HEK293 (cell line): ENCODE measurements around the gene KCNB1.

Experiments
- CTCF ChIA-PET: fragments of 350-600 bp; formaldehyde crosslinking; extraction: SDS; loops from one replicate; lab custom pipeline; 2021; ENCODE audit warnings: antibody characterized with exemption; lab: Yijun Ruan, JAX
- POLR2A ChIA-PET: fragments of 300-600 bp; formaldehyde crosslinking; extraction: SDS; loops from one replicate; lab custom pipeline; 2020; ENCODE audit warnings: antibody characterized with exemption, inconsistent platforms; lab: Yijun Ruan, JAX
- H3K27ac ChIP-seq: fragments of 200-500 bp; sonication (Bioruptor generic); 2 replicates; pipeline ENCODE4 v1.5.1; 2014; ENCODE audit warnings: low read depth, low read length, control low read depth, inconsistent platforms; ENCODE audit errors: extremely low read depth
- H3K36me3 ChIP-seq, 2 experiments: fragments of 200-500 bp in 1 of 2; sonication (Bioruptor generic) in 1 of 2; 1 replicate in 1 of 2; 2 replicates in 1 of 2; pipeline ENCODE4 v1.5.1; 2014 to 2017; ENCODE audit warnings: inconsistent platforms in 2 of 2, low read length in 2 of 2; ENCODE audit not compliant: control insufficient read depth in 2 of 2, insufficient read depth in 1 of 2
- H3K4me1 ChIP-seq: fragments of 200-500 bp; sonication (Bioruptor generic); 2 replicates; pipeline ENCODE4 v1.5.1; 2014; ENCODE audit warnings: mild to moderate bottlenecking, low read length, inconsistent platforms; ENCODE audit not compliant: control insufficient read depth, insufficient read depth
- H3K4me3 ChIP-seq: 2 replicates; pipeline ENCODE4 v1.5.1; 2011; ENCODE audit warnings: low read depth, mild to moderate bottlenecking, control low read depth, low read length, moderate library complexity
- H3K9me3 ChIP-seq: fragments of 200-500 bp; sonication (Bioruptor generic); 2 replicates; pipeline ENCODE4 v1.5.1; 2014; ENCODE audit warnings: low read depth, low read length, inconsistent platforms; ENCODE audit not compliant: control insufficient read depth, insufficient read depth
- ATF2 ChIP-seq: fragments of 450-650 bp; formaldehyde crosslinking; IDR thresholded peaks from 2 replicates; pipeline ENCODE4 v1.5.1; 2016; ENCODE audit warnings: missing biosample characterization, missing genetic modification characterization, low read depth
- BCL11B ChIP-seq: fragments of 450-650 bp; formaldehyde crosslinking; IDR thresholded peaks from 2 replicates; pipeline ENCODE4 v1.5.1; 2016; ENCODE audit warnings: low read depth, missing biosample characterization, missing genetic modification characterization
- HIC1 ChIP-seq: fragments of 450-650 bp; formaldehyde crosslinking; IDR thresholded peaks from 2 replicates; pipeline ENCODE4 v1.5.1; 2016; ENCODE audit warnings: missing biosample characterization, missing genetic modification characterization
- HOXC10 ChIP-seq: sonication (generic); formaldehyde crosslinking; IDR thresholded peaks from 2 replicates; pipeline ENCODE4 v1.8.1; 2023; ENCODE audit warnings: mild to moderate bottlenecking, missing genetic modification reagents
- SP7 ChIP-seq: fragments of 450-650 bp; formaldehyde crosslinking; IDR thresholded peaks from 2 replicates; pipeline ENCODE4 v1.5.1; 2016; ENCODE audit warnings: missing biosample characterization, missing genetic modification characterization
- ZBTB17 ChIP-seq: fragments of 450-650 bp; formaldehyde crosslinking; IDR thresholded peaks from 2 replicates; pipeline ENCODE4 v1.5.1; 2016; ENCODE audit warnings: missing biosample characterization, missing genetic modification characterization
- ZEB2 ChIP-seq: fragments of 450-650 bp; formaldehyde crosslinking; IDR thresholded peaks from 2 replicates; pipeline ENCODE4 v1.5.1; 2016; ENCODE audit warnings: missing biosample characterization, missing genetic modification characterization
- ZNF148 ChIP-seq: fragments of 450-650 bp; formaldehyde crosslinking; IDR thresholded peaks from 2 replicates; pipeline ENCODE4 v1.5.0; 2017; ENCODE audit warnings: missing biosample characterization, missing genetic modification characterization, borderline replicate concordance
- ZNF16 ChIP-seq: fragments of 450-650 bp; formaldehyde crosslinking; IDR thresholded peaks from 2 replicates; pipeline ENCODE4 v1.5.1; 2016; ENCODE audit warnings: low read depth, missing biosample characterization, missing genetic modification characterization
- ZNF366 ChIP-seq: fragments of 450-650 bp; formaldehyde crosslinking; conservative IDR thresholded peaks from 2 replicates; pipeline ENCODE4 v1.5.1; 2016; ENCODE audit warnings: missing biosample characterization, missing genetic modification characterization
- ZNF529 ChIP-seq: fragments of 450-650 bp; formaldehyde crosslinking; IDR thresholded peaks from 2 replicates; pipeline ENCODE4 v1.5.1; 2017; ENCODE audit warnings: missing genetic modification characterization, missing biosample characterization; ENCODE audit not compliant: insufficient replicate concordance
- ZNF549 ChIP-seq: fragments of 450-650 bp; IDR thresholded peaks from 2 replicates; pipeline ENCODE4 v1.5.1; 2018; ENCODE audit warnings: missing biosample characterization, missing genetic modification characterization, mild to moderate bottlenecking, inconsistent platforms, moderate library complexity
- ZNF600 ChIP-seq: fragments of 450-650 bp; formaldehyde crosslinking; IDR thresholded peaks from 2 replicates; pipeline ENCODE4 v1.5.1; 2016; ENCODE audit warnings: missing biosample characterization, missing genetic modification characterization
- ZNF610 ChIP-seq: fragments of 450-650 bp; formaldehyde crosslinking; IDR thresholded peaks from 2 replicates; pipeline ENCODE4 v1.5.1; 2016; ENCODE audit warnings: missing biosample characterization, missing genetic modification characterization, borderline replicate concordance
- ZNF664 ChIP-seq: fragments of 450-650 bp; formaldehyde crosslinking; IDR thresholded peaks from 2 replicates; pipeline ENCODE4 v1.5.1; 2016; ENCODE audit warnings: missing biosample characterization, missing genetic modification characterization
- ZSCAN18 ChIP-seq: fragments of 450-650 bp; formaldehyde crosslinking; IDR thresholded peaks from 2 replicates; pipeline ENCODE4 v1.5.1; 2016; ENCODE audit warnings: missing biosample characterization, missing genetic modification characterization
- TF ChIP-seq, protein P1 (sequence below): fragments of 450-650 bp; formaldehyde crosslinking; IDR thresholded peaks from 2 replicates; pipeline ENCODE4 v1.5.1; 2016; ENCODE audit warnings: missing biosample characterization, missing genetic modification characterization
- TF ChIP-seq, protein P2 (sequence below): fragments of 450-650 bp; formaldehyde crosslinking; IDR thresholded peaks from 2 replicates; pipeline ENCODE4 v1.5.1; 2016; ENCODE audit warnings: missing biosample characterization, missing genetic modification characterization

Gene KCNB1

DNA sequence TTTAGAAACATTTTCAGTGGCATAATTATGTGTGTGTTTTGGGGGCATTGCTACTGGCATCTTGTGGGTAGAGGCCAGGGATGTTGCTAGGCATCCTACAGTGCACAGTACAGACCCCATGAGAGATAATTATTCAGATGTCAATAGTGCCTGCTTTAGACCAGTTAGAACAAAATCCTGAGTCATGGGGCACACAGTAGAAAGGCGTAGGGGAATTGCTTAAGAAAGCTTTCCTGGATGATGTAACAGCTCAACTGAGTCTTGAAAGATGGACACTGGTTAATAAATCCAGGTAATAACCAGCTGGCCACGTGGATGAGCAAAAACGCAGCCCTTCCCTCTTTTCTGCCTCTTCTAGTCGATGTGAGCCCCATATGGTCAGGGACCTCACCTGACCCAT is 51.1 kb downstream of the KCNB1 start:
- H3K9me3 ChIP-seq = no peaks in the 10 kb centered on the region
- no peaks in the 10 kb centered on the region for H3K36me3 ChIP-seq
- POLR2A ChIA-PET = no interaction called here
- H3K4me1 ChIP-seq = no peaks in the 10 kb centered on the region
- H3K4me3 ChIP-seq = no peak overlapping the region
- CTCF ChIA-PET = interaction anchor here (1.6 kb wide), 1 partner anchor 53 kb away, joined by 6 read pairs; no protein-coding TSS in a partner anchor
- H3K27ac ChIP-seq = no peak overlapping the region
- TF ChIP-seq, protein P1, sequence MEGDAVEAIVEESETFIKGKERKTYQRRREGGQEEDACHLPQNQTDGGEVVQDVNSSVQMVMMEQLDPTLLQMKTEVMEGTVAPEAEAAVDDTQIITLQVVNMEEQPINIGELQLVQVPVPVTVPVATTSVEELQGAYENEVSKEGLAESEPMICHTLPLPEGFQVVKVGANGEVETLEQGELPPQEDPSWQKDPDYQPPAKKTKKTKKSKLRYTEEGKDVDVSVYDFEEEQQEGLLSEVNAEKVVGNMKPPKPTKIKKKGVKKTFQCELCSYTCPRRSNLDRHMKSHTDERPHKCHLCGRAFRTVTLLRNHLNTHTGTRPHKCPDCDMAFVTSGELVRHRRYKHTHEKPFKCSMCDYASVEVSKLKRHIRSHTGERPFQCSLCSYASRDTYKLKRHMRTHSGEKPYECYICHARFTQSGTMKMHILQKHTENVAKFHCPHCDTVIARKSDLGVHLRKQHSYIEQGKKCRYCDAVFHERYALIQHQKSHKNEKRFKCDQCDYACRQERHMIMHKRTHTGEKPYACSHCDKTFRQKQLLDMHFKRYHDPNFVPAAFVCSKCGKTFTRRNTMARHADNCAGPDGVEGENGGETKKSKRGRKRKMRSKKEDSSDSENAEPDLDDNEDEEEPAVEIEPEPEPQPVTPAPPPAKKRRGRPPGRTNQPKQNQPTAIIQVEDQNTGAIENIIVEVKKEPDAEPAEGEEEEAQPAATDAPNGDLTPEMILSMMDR (tag by site-specific recombination) = no peak
- TF ChIP-seq ZSCAN18 (tag by site-specific recombination) = no peak
- no peak for TF ChIP-seq ZNF16 (tag by site-specific recombination)
- TF ChIP-seq ZNF610 (tag by site-specific recombination) = no peak
- TF ChIP-seq SP7 = no peak
- TF ChIP-seq BCL11B (tag by site-specific recombination) = no peak
- no peak for TF ChIP-seq HOXC10 (CRISPR knock-in tag)
- no peak for TF ChIP-seq ZNF600 (tag by site-specific recombination)
- TF ChIP-seq, all 188 proteins: peak for 0

DNA sequence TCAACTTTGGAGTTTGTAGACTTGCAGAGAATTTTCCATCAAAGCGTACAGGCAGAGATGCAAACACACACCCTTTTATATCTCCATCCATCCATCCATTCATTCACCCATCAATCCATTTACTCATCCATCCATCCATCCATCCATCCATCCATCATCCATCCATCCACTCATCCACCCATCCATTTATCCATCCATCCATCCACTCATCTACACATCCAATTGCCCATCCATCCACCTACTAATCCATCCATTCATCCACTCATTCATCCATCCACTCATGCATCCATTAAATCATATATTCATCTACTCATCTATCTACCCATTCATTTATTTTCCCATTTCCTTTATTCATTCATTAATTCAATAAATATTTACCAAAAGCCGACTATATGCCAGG is 52.1 kb downstream of the KCNB1 start:
- no peak overlapping the region for H3K27ac ChIP-seq
- H3K4me1 ChIP-seq = no peaks in the 10 kb centered on the region
- POLR2A ChIA-PET = no interaction called here
- CTCF ChIA-PET = interaction anchor here (0.6 kb wide), 1 partner anchor 25 kb away, joined by 3 read pairs; no protein-coding TSS in a partner anchor
- H3K36me3 ChIP-seq = no peaks in the 10 kb centered on the region
- TF ChIP-seq ZNF366 (tag by site-specific recombination) = peak; percentile 95
- TF ChIP-seq ZNF529 (tag by site-specific recombination) = no peak
- TF ChIP-seq ZBTB17 (tag by site-specific recombination) = peak; percentile 96
- no peaks in the 10 kb centered on the region for H3K9me3 ChIP-seq
- H3K4me3 ChIP-seq = no peak overlapping the region

DNA sequence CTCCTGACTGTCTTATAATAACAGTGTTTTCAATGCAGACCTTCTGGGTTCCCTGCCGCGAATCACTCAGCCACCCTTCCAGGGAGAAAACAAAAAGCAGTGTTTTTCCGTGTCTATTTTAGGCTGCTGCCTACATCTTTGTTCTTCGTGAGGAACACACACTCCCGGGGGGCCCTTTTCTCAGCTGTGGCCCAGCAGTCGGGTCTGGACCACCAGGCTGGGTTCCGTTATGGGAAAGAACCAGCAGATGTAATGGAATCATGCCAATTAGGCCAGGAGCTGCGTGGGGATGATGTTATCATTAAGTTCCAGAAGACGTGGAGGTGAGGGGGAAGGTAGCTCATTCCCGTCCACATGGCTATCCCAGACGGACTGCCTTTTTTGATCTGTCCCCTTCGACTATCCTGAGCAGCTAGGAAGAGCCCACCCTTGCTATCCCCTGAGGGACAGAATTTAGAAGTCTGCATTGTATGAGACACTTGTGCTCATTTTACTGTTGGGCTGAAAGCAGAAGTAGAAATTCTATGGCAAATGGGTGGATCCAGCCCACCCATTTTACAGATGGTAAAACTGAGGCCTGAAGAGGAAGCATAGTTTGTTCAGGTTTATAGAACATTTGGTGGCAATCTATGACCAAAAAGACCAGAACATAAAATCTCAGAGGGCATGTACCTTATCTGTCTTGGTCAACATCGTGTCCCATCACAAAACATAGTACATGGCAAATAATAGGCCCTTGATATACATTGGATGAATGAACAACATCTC is 54.5 kb downstream of the KCNB1 start:
- no peak overlapping the region for H3K4me3 ChIP-seq
- CTCF ChIA-PET = no interaction called here
- POLR2A ChIA-PET = no interaction called here
- H3K9me3 ChIP-seq = no peaks in the 10 kb centered on the region
- no peak overlapping the region for H3K27ac ChIP-seq
- H3K4me1 ChIP-seq = no peaks in the 10 kb centered on the region
- no peaks in the 10 kb centered on the region for H3K36me3 ChIP-seq
- no peak for TF ChIP-seq ZNF664 (tag by site-specific recombination)
- TF ChIP-seq ATF2 = no peak
- TF ChIP-seq, protein P2, sequence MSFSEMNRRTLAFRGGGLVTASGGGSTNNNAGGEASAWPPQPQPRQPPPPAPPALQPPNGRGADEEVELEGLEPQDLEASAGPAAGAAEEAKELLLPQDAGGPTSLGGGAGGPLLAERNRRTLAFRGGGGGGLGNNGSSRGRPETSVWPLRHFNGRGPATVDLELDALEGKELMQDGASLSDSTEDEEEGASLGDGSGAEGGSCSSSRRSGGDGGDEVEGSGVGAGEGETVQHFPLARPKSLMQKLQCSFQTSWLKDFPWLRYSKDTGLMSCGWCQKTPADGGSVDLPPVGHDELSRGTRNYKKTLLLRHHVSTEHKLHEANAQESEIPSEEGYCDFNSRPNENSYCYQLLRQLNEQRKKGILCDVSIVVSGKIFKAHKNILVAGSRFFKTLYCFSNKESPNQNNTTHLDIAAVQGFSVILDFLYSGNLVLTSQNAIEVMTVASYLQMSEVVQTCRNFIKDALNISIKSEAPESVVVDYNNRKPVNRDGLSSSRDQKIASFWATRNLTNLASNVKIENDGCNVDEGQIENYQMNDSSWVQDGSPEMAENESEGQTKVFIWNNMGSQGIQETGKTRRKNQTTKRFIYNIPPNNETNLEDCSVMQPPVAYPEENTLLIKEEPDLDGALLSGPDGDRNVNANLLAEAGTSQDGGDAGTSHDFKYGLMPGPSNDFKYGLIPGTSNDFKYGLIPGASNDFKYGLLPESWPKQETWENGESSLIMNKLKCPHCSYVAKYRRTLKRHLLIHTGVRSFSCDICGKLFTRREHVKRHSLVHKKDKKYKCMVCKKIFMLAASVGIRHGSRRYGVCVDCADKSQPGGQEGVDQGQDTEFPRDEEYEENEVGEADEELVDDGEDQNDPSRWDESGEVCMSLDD (tag by site-specific recombination) = no peak
- TF ChIP-seq ZNF549 = no peak
- TF ChIP-seq ZEB2 = no peak
- no peak for TF ChIP-seq HOXC10 (CRISPR knock-in tag)
- TF ChIP-seq HIC1 = no peak
- no peak for TF ChIP-seq ZNF148 (tag by site-specific recombination)
